GM12891 (cell line): ENCODE measurements around the gene TGFBI. TPM values are rescaled to one million over a fixed set of nuclear protein-coding genes. Genes with fewer than 3 reads are reported as not detected.

ENCODE experiments used
- DNase-seq: peaks from one replicate; pipeline ENCODE4 v3.0.0; 2011; ENCODE audit warnings: low spot score; ENCODE audit not compliant: insufficient read length
- FAIRE-seq: peaks from 2 replicates; lab custom pipeline; 2011; peaks lifted over from hg19 to GRCh38; lab: Jason Lieb, UNC
- PAX5 ChIP-seq: IDR thresholded peaks from 2 replicates; pipeline ENCODE4 v1.6.1; 2011; ENCODE audit warnings: low read length, moderate library complexity, mild to moderate bottlenecking; ENCODE audit not compliant: insufficient read depth, severe bottlenecking
- POLR2A ChIP-seq: IDR thresholded peaks from 2 replicates; pipeline ENCODE4 v1.6.1; 2011; ENCODE audit warnings: low read depth, low read length, control low read depth
- POLR2AphosphoS5 ChIP-seq: IDR thresholded peaks from 2 replicates; pipeline ENCODE4 v1.6.1; 2011; ENCODE audit warnings: low read depth, low read length, control low read depth
- POU2F2 ChIP-seq: IDR thresholded peaks from 2 replicates; pipeline ENCODE4 v1.6.1; 2011; ENCODE audit warnings: low read depth, mild to moderate bottlenecking, control low read depth, low read length, moderate library complexity
- SPI1 ChIP-seq: IDR thresholded peaks from 2 replicates; pipeline ENCODE4 v1.6.1; 2011; ENCODE audit warnings: low read depth, low read length, control low read depth
- TAF1 ChIP-seq: IDR thresholded peaks from 2 replicates; pipeline ENCODE4 v1.6.1; 2011; ENCODE audit warnings: low read depth, low read length, control low read depth
- polyA plus RNA-seq: library from polyadenylated mRNA; unstranded; fragments of >200 nt; gene quantifications from one replicate; pipeline ENCODE4 v1.2.1, GENCODE V29; 2012; ENCODE audit warnings: low read depth, missing spikeins, inconsistent platforms; ENCODE audit not compliant: missing spikeins

The TGFBI gene
- polyA plus RNA-seq: not detected

GRCh38 chr5:136028782-136029742 is at the start of gene TGFBI:
Gene TGFBI, plus strand, starts transcription at chr5:136028988. Its CDS starts 68 bp downstream, at chr5:136029056.
- no peak for TF ChIP-seq TAF1
- no peak for TF ChIP-seq POU2F2
- TF ChIP-seq POLR2A: no peak
- TF ChIP-seq PAX5: no peak
- no peak for TF ChIP-seq POLR2AphosphoS5
- TF ChIP-seq SPI1: no peak
- FAIRE-seq (no peak), DNase-seq (no peak)

GRCh38 chr5:135978993-135979392 is 49.8 kb upstream of the TGFBI start:
- no peak for DNase-seq
- TF ChIP-seq POU2F2 (no peak), POLR2A (no peak), POLR2AphosphoS5 (no peak), TAF1 (no peak), SPI1 (no peak), PAX5 (no peak)
- no peak for FAIRE-seq

- DNase-seq: no peak
- no peak for TF ChIP-seq PAX5
- no peak for TF ChIP-seq POLR2AphosphoS5
- TF ChIP-seq TAF1: no peak
- TF ChIP-seq SPI1: no peak
- no peak for TF ChIP-seq POU2F2
- no peak for TF ChIP-seq POLR2A
- no peak for FAIRE-seq
Observed at GRCh38 chr5:135979510-135979909, 49.3 kb upstream of the TGFBI start.

GRCh38 chr5:135980620-135981019 is 48.2 kb upstream of the TGFBI start:
- DNase-seq: no peak
- no peak for TF ChIP-seq TAF1
- TF ChIP-seq SPI1: no peak
- TF ChIP-seq POLR2A: no peak
- no peak for TF ChIP-seq PAX5
- TF ChIP-seq POLR2AphosphoS5: no peak
- TF ChIP-seq POU2F2: no peak
- FAIRE-seq: no peak

GRCh38 chr5:135985951-135986350 is 42.8 kb upstream of the TGFBI start:
- TF ChIP-seq SPI1: no peak
- no peak for TF ChIP-seq PAX5
- TF ChIP-seq POLR2AphosphoS5: no peak
- TF ChIP-seq POU2F2: no peak
- no peak for TF ChIP-seq TAF1
- no peak for TF ChIP-seq POLR2A
- DNase-seq (no peak), FAIRE-seq (no peak)

- TF ChIP-seq TAF1 (no peak), POLR2A (no peak), POLR2AphosphoS5 (no peak), PAX5 (no peak), POU2F2 (no peak), SPI1 (no peak)
- no peak for FAIRE-seq
- DNase-seq: no peak
Observed at GRCh38 chr5:135986401-135986800, 42.4 kb upstream of the TGFBI start.

- FAIRE-seq (no peak), DNase-seq (no peak)
- no peak for TF ChIP-seq SPI1
- no peak for TF ChIP-seq TAF1
- no peak for TF ChIP-seq POLR2AphosphoS5
- TF ChIP-seq PAX5: no peak
- TF ChIP-seq POU2F2: no peak
- no peak for TF ChIP-seq POLR2A
Observed at GRCh38 chr5:135986891-135987401, 41.8 kb upstream of the TGFBI start.

- TF ChIP-seq PAX5: no peak
- no peak for TF ChIP-seq TAF1
- no peak for DNase-seq
- no peak for FAIRE-seq
Observed at GRCh38 chr5:135988546-135988945, 40.2 kb upstream of the TGFBI start.

GRCh38 chr5:135989686-135990085 is 39.1 kb upstream of the TGFBI start:
- no peak for DNase-seq

GRCh38 chr5:135990528-135991255 is 38.1 kb upstream of the TGFBI start:
- FAIRE-seq: no peak
- TF ChIP-seq POLR2A (no peak), POU2F2 (no peak), TAF1 (no peak), POLR2AphosphoS5 (no peak), PAX5 (no peak), SPI1 (no peak)

More at GRCh38 chr5:135989686-135990085, 39.1 kb upstream of the TGFBI start:
- TF ChIP-seq POLR2AphosphoS5 (no peak), POU2F2 (no peak), PAX5 (no peak), POLR2A (no peak), SPI1 (no peak), TAF1 (no peak)
- no peak for FAIRE-seq

More at GRCh38 chr5:135990528-135991255, 38.1 kb upstream of the TGFBI start:
- DNase-seq: no peak
